22Rv1 (cell line): ENCODE measurements around the gene CSMD2.

ENCODE experiments used
- ZFX ChIP-seq: fragments of 450-650 bp; IDR thresholded peaks from 2 replicates; pipeline ENCODE4 v1.6.1; 2017; ENCODE audit warnings: antibody characterized with exemption, borderline replicate concordance
- TF ChIP-seq, protein P1 (sequence below): fragments of 450-650 bp; IDR thresholded peaks from 2 replicates; pipeline ENCODE4 v1.5.1; 2017; ENCODE audit warnings: mild to moderate bottlenecking

DNA sequence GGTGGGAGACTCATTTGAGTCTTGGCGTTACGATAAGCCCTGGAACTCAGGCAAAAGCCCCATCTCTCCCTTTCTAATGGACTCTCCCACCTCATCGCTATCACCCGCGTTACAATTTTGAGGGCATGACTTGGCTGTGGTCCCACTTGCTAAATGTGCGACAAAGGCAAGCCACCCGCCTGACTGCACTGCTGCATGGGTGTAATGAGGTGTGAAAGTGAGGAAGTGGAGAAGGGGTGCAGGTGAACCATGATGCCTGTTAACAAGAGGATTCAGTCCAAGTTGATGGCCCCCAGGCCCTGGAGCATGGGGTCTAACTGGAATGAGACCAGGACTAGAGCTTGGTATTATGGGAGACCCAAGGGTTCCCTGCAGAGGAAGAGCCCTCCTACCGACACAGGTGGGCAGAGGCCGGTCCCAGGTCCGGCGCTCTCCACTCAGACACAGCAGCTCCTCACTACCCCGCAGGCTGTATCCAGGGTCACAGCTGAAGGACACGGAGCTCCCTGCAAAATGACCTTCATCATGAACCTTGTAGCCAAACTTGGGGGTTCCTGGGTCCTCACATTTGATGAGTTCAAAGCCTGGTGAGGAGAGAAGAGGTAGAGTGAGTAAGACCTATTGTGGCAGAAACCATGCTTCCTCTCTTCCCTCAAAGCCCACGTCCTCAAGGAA is 466.5 kb downstream of the CSMD2 start:
- TF ChIP-seq, protein P1, sequence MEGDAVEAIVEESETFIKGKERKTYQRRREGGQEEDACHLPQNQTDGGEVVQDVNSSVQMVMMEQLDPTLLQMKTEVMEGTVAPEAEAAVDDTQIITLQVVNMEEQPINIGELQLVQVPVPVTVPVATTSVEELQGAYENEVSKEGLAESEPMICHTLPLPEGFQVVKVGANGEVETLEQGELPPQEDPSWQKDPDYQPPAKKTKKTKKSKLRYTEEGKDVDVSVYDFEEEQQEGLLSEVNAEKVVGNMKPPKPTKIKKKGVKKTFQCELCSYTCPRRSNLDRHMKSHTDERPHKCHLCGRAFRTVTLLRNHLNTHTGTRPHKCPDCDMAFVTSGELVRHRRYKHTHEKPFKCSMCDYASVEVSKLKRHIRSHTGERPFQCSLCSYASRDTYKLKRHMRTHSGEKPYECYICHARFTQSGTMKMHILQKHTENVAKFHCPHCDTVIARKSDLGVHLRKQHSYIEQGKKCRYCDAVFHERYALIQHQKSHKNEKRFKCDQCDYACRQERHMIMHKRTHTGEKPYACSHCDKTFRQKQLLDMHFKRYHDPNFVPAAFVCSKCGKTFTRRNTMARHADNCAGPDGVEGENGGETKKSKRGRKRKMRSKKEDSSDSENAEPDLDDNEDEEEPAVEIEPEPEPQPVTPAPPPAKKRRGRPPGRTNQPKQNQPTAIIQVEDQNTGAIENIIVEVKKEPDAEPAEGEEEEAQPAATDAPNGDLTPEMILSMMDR = no peak
- no peak for TF ChIP-seq ZFX
